ENCODE measurements around the gene RNF222.
"Not testable (repeated sequence)": the region's sequence is repeated elsewhere in the genome, so short reads cannot be mapped to it uniquely, and the experiment has no call there.

The RNF222 gene

GRCh38 chr17:8378117-8378516 is 19.5 kb downstream of the RNF222 start:
- not testable (repeated sequence) for DNase-seq

GRCh38 chr17:8377422-8377821 is 20.2 kb downstream of the RNF222 start:
- no peak for DNase-seq

- peak; percentile 86 for DNase-seq
Observed at GRCh38 chr17:8376271-8377067, 21.2 kb downstream of the RNF222 start, which contains the start of gene KRABD2. KRABD2 (minus strand) TSS chr17:8376704.

GRCh38 chr17:8375738-8376259 is 21.8 kb downstream of the RNF222 start:
- no peak for DNase-seq

- not testable (repeated sequence) for DNase-seq
Observed at GRCh38 chr17:8373856-8374255, 23.8 kb downstream of the RNF222 start.

- no peak for DNase-seq
Observed at GRCh38 chr17:8372422-8372821, 25.2 kb downstream of the RNF222 start.

- no peak for DNase-seq
Observed at GRCh38 chr17:8371786-8372185, 25.8 kb downstream of the RNF222 start.

GRCh38 chr17:8369944-8370343 is 27.7 kb downstream of the RNF222 start:
- no peak for DNase-seq

- no peak for DNase-seq
Observed at GRCh38 chr17:8368193-8368592, 29.4 kb downstream of the RNF222 start.

GRCh38 chr17:8366231-8366630 is 31.4 kb downstream of the RNF222 start:
- DNase-seq, result peak; percentile 89

GRCh38 chr17:8365143-8365542 is 32.5 kb downstream of the RNF222 start:
- peak; percentile 33 for DNase-seq

GRCh38 chr17:8362651-8363332 is 34.8 kb downstream of the RNF222 start:
- no peak for DNase-seq

- DNase-seq, result no peak
Observed at GRCh38 chr17:8360751-8361150, 36.9 kb downstream of the RNF222 start.

GRCh38 chr17:8360260-8360659 is 37.4 kb downstream of the RNF222 start:
- no peak for DNase-seq

GRCh38 chr17:8359769-8360168 is 37.9 kb downstream of the RNF222 start:
- peak; percentile 81 for DNase-seq

GRCh38 chr17:8357910-8358309 is 39.7 kb downstream of the RNF222 start:
- no peak for DNase-seq

GRCh38 chr17:8354236-8354635 is 43.4 kb downstream of the RNF222 start:
- DNase-seq, result no peak

GRCh38 chr17:8353736-8354135 is 43.9 kb downstream of the RNF222 start:
- no peak for DNase-seq

- DNase-seq, result no peak
Observed at GRCh38 chr17:8350339-8350738, 47.3 kb downstream of the RNF222 start.

GRCh38 chr17:8347001-8347400 is 50.6 kb downstream of the RNF222 start:
- DNase-seq, result not testable (repeated sequence)

GRCh38 chr17:8345951-8346665 is 51.5 kb downstream of the RNF222 start:
- DNase-seq, result no peak

GRCh38 chr17:8345052-8345690 is 52.5 kb downstream of the RNF222 start:
- DNase-seq, result no peak

GRCh38 chr17:8341456-8341855 is 56.2 kb downstream of the RNF222 start:
- peak; percentile 19 for DNase-seq

Data from fibroblast of skin of scalp (primary cell).